Chondrocyte (in vitro differentiated cells): Measurements from ENCODE around the gene EMX2. TPM values are rescaled to one million over a fixed set of nuclear protein-coding genes. Genes with fewer than 3 reads are reported as not detected.
"Not testable (repeated sequence)": the region's sequence is repeated elsewhere in the genome, so short reads cannot be mapped to it uniquely, and the experiment has no call there.

Source experiments
- DNase-seq: peaks from one replicate; pipeline ENCODE4 v3.0.0; 2021; ENCODE audit warnings: mixed read lengths, low spot score
- H3K27ac Mint-ChIP-seq: one replicate; pipeline ENCODE4 v1.8.0; 2021; ENCODE audit warnings: mild to moderate bottlenecking, moderate library complexity, mixed read lengths; ENCODE audit not compliant: unreplicated experiment
- H3K27me3 Mint-ChIP-seq: 2 replicates; pipeline ENCODE4 v1.8.0; 2021; ENCODE audit warnings: low read depth, mixed read lengths
- H3K36me3 Mint-ChIP-seq: 2 replicates; pipeline ENCODE4 v1.8.0; 2021; ENCODE audit warnings: low read depth, mixed read lengths
- H3K4me1 Mint-ChIP-seq: 2 replicates; pipeline ENCODE4 v1.8.0; 2021; ENCODE audit warnings: low read depth, mild to moderate bottlenecking, mixed read lengths
- H3K4me3 Mint-ChIP-seq: one replicate; pipeline ENCODE4 v1.8.0; 2021; ENCODE audit warnings: mild to moderate bottlenecking, moderate library complexity, mixed read lengths; ENCODE audit not compliant: unreplicated experiment
- H3K9me3 Mint-ChIP-seq: 2 replicates; pipeline ENCODE4 v1.8.0; 2021; ENCODE audit warnings: low read depth, mixed read lengths
- total RNA-seq: library from RNA; stranded (reverse); gene quantifications from 3 replicates; pipeline ENCODE4 v1.2.1, GENCODE V29; 2021
- TF ChIP-seq, protein P1 (sequence below): fragments of 200-600 bp; sonication (generic); IDR thresholded peaks from 2 replicates; pipeline ENCODE4 v1.5.0; 2021; ENCODE audit warnings: antibody characterized with exemption, mild to moderate bottlenecking, moderate library complexity

Gene EMX2
- total RNA-seq, 1 donor from 2014 or later = not detected

DNA sequence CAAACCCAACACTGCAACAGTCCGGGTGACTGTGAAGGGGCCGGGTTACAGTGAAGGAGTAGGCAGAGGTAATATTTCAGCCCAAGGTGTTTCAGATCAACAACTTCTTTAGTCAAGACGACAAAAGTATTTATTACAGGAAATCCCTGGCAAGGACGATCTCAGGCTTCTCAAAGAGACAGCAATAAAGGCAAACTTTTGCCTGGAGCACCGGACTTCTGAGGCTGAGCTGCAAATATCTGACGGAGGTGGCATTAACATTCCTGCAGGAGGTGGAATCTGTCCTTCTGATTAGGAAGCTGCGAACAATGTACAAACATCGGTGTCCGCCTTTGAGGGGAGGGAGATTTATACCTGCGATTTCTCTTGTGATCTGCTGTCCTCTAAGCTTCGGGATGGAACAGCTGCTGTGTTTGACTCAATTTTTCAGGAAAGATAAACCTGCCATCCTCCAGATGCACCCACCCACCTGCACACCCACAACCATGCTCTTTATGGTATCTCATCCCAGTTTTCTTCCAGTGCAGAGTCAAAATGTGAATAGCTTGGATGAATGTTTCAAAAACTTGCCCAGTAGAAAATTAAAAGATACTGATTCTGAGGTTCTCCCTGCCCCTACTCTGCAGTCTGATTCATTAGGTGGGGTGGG is 32.1 kb downstream of the EMX2 start:
- H3K4me1 Mint-ChIP-seq = no peaks in the 10 kb centered on the region
- H3K36me3 Mint-ChIP-seq = no peaks in the 10 kb centered on the region
- no peak overlapping the region for H3K27ac Mint-ChIP-seq
- H3K9me3 Mint-ChIP-seq = no peaks in the 10 kb centered on the region
- H3K4me3 Mint-ChIP-seq = no peak overlapping the region
- H3K27me3 Mint-ChIP-seq = peaks cover 52% of the 10 kb centered on the region
- TF ChIP-seq, protein P1, sequence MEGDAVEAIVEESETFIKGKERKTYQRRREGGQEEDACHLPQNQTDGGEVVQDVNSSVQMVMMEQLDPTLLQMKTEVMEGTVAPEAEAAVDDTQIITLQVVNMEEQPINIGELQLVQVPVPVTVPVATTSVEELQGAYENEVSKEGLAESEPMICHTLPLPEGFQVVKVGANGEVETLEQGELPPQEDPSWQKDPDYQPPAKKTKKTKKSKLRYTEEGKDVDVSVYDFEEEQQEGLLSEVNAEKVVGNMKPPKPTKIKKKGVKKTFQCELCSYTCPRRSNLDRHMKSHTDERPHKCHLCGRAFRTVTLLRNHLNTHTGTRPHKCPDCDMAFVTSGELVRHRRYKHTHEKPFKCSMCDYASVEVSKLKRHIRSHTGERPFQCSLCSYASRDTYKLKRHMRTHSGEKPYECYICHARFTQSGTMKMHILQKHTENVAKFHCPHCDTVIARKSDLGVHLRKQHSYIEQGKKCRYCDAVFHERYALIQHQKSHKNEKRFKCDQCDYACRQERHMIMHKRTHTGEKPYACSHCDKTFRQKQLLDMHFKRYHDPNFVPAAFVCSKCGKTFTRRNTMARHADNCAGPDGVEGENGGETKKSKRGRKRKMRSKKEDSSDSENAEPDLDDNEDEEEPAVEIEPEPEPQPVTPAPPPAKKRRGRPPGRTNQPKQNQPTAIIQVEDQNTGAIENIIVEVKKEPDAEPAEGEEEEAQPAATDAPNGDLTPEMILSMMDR = no peak
- DNase-seq = no peak

DNA sequence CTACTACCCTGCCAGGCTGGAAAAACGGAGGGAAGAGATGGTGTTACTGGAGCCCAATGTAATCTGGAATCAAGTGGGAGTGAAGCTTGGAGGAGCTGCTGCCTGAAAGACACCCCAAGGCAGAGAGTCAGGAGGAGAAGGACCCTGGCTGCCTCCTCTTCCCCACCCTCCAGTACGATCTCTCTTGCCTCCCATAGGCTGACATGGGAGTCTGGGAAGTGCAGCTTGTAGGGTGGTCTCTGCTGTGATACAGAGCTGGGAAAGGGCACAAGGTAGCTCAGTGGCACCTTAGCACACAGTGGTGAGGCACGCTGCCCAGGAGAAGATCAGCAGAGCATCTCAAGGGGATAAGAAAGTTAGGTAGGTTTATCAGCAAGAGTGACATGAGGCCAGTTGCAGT is 35.9 kb downstream of the EMX2 start:
- Mint-ChIP-seq H3K27me3 (peaks cover 40% of the 10 kb centered on the region), H3K4me3 (no peak overlapping the region), H3K36me3 (no peaks in the 10 kb centered on the region), H3K9me3 (no peaks in the 10 kb centered on the region), H3K27ac (no peak overlapping the region), H3K4me1 (no peaks in the 10 kb centered on the region)
- no peak for DNase-seq
- TF ChIP-seq, protein P1 = no peak

- H3K36me3 Mint-ChIP-seq = no peaks in the 10 kb centered on the region
- DNase-seq = no peak
- no peak overlapping the region for H3K27ac Mint-ChIP-seq
- TF ChIP-seq, protein P1 = no peak
- H3K4me3 Mint-ChIP-seq = no peak overlapping the region
- peaks cover 42% of the 10 kb centered on the region for H3K27me3 Mint-ChIP-seq
- no peaks in the 10 kb centered on the region for H3K4me1 Mint-ChIP-seq
- no peaks in the 10 kb centered on the region for H3K9me3 Mint-ChIP-seq
These were observed 36.5 kb downstream of the EMX2 start for GRCh38 chr10:117578999-117579590.

DNA sequence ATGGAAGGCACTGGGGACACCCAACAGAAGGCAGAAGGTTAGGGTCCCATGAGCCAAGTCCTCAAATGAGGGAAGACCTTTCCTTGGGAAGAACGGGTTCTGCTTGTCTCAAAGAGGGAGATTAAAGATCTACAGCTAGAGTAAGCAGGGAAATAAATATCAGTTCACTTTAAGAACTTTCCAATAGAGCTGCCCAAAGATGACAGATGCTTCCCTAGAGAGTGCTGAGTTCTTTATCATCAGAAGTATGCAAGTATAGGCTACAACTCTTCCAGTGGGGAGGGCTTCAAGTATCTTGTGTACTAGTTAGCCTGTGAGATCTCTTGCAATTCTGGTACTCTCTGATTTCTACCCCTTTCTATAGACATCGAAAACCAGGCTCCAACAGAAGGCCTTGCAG is 39.4 kb downstream of the EMX2 start:
- peaks cover 30% of the 10 kb centered on the region for H3K27me3 Mint-ChIP-seq

DNA sequence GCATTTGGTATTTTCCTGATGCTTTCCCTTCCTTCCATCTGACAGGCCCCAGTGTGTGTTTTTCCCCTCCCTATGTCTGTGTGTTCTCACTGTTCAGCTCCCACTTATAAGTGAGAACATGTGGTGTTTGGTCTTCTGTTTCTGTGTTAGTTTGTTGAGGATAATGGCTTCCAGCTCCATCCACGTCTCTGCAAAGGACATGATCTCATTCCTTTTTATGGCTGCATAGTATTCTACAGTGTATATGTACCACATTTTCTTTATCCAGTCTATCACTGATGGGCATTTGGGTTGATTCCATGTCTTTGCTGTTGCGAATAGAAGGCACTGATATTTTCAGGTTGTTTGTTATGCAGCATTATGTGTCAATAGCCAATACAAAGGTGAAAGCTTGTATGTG is 42.3 kb downstream of the EMX2 start:
- H3K4me1 Mint-ChIP-seq, H3K9me3 Mint-ChIP-seq, H3K4me3 Mint-ChIP-seq, H3K27ac Mint-ChIP-seq, H3K36me3 Mint-ChIP-seq, DNase-seq: not testable (repeated sequence)
- H3K27me3 Mint-ChIP-seq = peaks cover 17% of the 10 kb centered on the region

More for the DNA sequence above, 39.4 kb downstream of the EMX2 start:
- peaks cover 2% of the 10 kb centered on the region for H3K9me3 Mint-ChIP-seq
- TF ChIP-seq, protein P1 = no peak
- no peak overlapping the region for H3K27ac Mint-ChIP-seq
- no peak overlapping the region for H3K4me3 Mint-ChIP-seq
- DNase-seq = no peak
- no peaks in the 10 kb centered on the region for H3K4me1 Mint-ChIP-seq
- H3K36me3 Mint-ChIP-seq = no peaks in the 10 kb centered on the region

- H3K36me3 Mint-ChIP-seq = no peaks in the 10 kb centered on the region
- DNase-seq = no peak
- no peak overlapping the region for H3K27ac Mint-ChIP-seq
- H3K9me3 Mint-ChIP-seq = peaks cover 2% of the 10 kb centered on the region
- H3K4me1 Mint-ChIP-seq = no peaks in the 10 kb centered on the region
- TF ChIP-seq, protein P1 = no peak
- no peak overlapping the region for H3K4me3 Mint-ChIP-seq
- peaks cover 13% of the 10 kb centered on the region for H3K27me3 Mint-ChIP-seq
These were observed 44.5 kb downstream of the EMX2 start for GRCh38 chr10:117587036-117587435.
